Thyroid gland (tissue), 4 donors: ENCODE data around the gene PDE8B.

Experiments used
- POLR2A ChIP-seq, 2 donors: fragments of 450-650 bp; IDR thresholded peaks; one replicate each; pipeline ENCODE4 v1.6.1; 2017; ENCODE audit warnings: antibody characterized with exemption in 2 of 2, mild to moderate bottlenecking in 2 of 2, moderate library complexity in 1 of 2
- TF ChIP-seq, protein P1 (sequence below), 6 experiments: fragments of 200-600 bp in 3 of 6; fragments of 450-650 bp in 3 of 6; sonication (generic) in 3 of 6; IDR thresholded peaks; one replicate each; pipeline ENCODE4 v1.5.1; 2016 to 2019; ENCODE audit warnings: antibody characterized with exemption in 6 of 6, mild to moderate bottlenecking in 2 of 6, inconsistent platforms in 1 of 6, moderate library complexity in 1 of 6

DNA sequence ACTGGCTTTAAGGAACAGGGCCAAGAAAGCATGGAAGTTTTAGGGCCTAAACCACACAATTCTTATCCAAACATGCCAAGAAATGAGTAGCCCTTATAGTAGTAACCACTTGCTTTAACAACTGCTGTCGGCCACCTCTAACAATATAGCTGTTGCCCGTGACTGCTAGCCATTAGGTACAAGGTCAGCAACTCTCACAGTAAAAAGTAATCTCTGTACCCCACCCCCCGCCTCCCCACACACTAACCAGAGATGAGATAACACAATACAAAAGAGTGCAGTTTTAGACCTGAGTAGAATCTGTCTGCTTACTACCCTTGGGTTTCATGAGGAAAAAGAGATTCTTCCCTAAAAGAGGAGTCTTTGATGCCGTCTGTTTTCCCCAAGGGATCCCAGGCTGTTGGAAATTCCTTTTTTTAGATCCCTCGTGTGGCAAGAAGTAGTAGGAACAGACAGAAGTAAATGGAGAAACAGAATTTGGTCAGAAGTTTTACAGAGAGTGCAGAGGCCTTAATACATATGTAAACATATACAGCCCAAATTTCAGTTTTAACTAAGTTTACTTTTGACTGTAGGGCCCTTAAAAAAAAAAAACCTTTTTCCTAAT is 187.3 kb downstream of the PDE8B start:
- TF ChIP-seq, protein P1, sequence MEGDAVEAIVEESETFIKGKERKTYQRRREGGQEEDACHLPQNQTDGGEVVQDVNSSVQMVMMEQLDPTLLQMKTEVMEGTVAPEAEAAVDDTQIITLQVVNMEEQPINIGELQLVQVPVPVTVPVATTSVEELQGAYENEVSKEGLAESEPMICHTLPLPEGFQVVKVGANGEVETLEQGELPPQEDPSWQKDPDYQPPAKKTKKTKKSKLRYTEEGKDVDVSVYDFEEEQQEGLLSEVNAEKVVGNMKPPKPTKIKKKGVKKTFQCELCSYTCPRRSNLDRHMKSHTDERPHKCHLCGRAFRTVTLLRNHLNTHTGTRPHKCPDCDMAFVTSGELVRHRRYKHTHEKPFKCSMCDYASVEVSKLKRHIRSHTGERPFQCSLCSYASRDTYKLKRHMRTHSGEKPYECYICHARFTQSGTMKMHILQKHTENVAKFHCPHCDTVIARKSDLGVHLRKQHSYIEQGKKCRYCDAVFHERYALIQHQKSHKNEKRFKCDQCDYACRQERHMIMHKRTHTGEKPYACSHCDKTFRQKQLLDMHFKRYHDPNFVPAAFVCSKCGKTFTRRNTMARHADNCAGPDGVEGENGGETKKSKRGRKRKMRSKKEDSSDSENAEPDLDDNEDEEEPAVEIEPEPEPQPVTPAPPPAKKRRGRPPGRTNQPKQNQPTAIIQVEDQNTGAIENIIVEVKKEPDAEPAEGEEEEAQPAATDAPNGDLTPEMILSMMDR (IDR thresholded peaks at IDR 0.05) = no peak
- no peak for TF ChIP-seq POLR2A (IDR thresholded peaks at IDR 0.05)
